GM15510 (cell line): ENCODE measurements around the gene FASTKD1.

ENCODE experiments used
- POLR2A ChIP-seq: IDR thresholded peaks from 3 replicates; pipeline ENCODE4 v1.6.1; 2011; ENCODE audit warnings: borderline replicate concordance; ENCODE audit not compliant: insufficient read length; ENCODE audit errors: extremely low read depth

Gene FASTKD1

GRCh38 chr2:169509298-169509885 is 64.3 kb downstream of the FASTKD1 start, which contains the start of gene KLHL41:
Gene KLHL41 (plus strand): TSS chr2:169509702. CDS start chr2:169509779, 77 bp downstream.
- TF ChIP-seq POLR2A, result no peak

- TF ChIP-seq POLR2A, result no peak
These were observed 66.0 kb downstream of the FASTKD1 start for GRCh38 chr2:169507698-169508097.

- TF ChIP-seq POLR2A, result no peak
These were observed 69.0 kb downstream of the FASTKD1 start for GRCh38 chr2:169504651-169505050.

- no peak for TF ChIP-seq POLR2A
These were observed 78.2 kb downstream of the FASTKD1 start for GRCh38 chr2:169495310-169495928.

GRCh38 chr2:169493360-169493759 is 80.3 kb downstream of the FASTKD1 start:
- no peak for TF ChIP-seq POLR2A

- TF ChIP-seq POLR2A, result no peak
These were observed 82.3 kb downstream of the FASTKD1 start for GRCh38 chr2:169491378-169491777.

GRCh38 chr2:169490834-169491233 is 82.8 kb downstream of the FASTKD1 start:
- TF ChIP-seq POLR2A, result no peak

- TF ChIP-seq POLR2A, result no peak
These were observed 87.2 kb downstream of the FASTKD1 start for GRCh38 chr2:169486487-169486886.

GRCh38 chr2:169485650-169486138 is 88.0 kb downstream of the FASTKD1 start:
- no peak for TF ChIP-seq POLR2A

GRCh38 chr2:169480079-169480465 is 93.6 kb downstream of the FASTKD1 start:
- TF ChIP-seq POLR2A, result no peak
